HS-27A (cell line): ENCODE measurements around the gene TMA7.

Experiments used
- DNase-seq: peaks from one replicate; pipeline ENCODE4 v3.0.0-alpha.2; 2012; ENCODE audit warnings: low read depth, missing footprints

TMA7 gene

GRCh38 chr3:48409291-48410201 is 30.5 kb upstream of the TMA7 start:
- no peak for DNase-seq

DNA sequence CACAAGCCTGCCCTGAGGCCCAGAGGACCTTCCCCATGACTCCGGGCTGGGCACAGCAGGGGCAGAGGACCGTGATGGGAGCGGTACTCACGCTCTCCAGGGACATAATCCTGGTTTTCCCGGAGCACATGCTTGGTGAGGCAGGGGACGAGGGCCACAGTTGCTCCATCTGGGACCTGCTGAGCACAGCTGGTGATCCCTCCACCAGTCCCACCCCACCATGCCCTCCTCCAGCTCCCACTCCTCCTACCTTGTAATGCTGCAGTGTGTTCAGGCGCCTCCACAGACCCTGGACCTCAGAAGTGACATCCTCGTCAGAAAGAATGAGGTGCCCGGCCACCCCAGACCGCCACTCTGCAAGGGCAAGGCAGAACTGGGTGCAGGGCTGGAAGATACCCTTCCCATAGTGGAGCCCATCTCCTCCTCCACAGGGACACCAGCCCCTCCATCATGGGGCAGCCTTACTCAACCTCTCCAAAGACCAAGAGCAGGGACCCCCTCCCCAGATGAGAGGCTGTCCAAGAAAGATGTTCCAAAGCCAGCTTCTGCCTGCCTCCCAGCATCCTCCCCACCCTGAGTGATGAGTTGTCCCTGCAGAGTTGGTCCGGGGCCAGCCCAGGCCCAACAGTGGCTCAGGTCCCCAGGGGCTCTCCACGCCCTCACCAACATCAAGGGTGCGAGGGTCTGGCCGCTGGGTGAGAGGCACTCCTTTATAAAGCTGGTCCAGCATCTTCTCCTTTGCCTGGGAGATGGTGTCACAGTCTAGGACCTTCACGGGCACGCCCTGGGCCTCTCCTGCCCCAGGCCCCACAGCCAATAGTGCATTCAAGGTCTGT is 29.6 kb upstream of the TMA7 start:
- DNase-seq, result no peak

DNA sequence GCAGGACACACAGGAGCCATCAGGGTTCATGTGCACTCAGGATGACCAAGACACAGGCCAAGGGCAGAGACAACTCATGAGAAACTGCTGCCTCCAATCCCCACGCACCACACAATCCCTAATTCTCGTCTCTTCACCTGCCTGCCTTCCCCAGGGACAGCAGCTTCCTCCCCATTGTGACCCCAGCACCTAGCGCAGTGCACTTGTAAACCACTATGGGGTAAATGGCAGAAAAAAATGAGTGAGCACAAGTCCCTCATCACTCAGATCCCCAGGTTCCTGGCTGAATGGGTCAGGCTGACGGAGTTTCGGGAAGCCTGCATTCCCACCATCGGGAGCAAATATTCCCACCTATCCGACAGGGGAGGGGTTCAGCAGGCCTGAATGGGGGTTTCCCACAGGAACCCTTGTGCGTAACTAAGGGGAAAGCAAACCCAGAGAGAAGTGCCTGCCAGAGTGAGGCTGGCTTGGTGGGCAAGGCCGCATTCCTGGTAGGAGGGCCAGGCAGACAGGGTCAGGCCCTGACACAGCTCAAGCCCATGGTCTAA is 28.9 kb upstream of the TMA7 start:
- DNase-seq, result no peak

- no peak for DNase-seq
Observed at GRCh38 chr3:48411606-48412374, 28.3 kb upstream of the TMA7 start.

- no peak for DNase-seq
Observed at GRCh38 chr3:48412375-48413001, 27.6 kb upstream of the TMA7 start.

DNA sequence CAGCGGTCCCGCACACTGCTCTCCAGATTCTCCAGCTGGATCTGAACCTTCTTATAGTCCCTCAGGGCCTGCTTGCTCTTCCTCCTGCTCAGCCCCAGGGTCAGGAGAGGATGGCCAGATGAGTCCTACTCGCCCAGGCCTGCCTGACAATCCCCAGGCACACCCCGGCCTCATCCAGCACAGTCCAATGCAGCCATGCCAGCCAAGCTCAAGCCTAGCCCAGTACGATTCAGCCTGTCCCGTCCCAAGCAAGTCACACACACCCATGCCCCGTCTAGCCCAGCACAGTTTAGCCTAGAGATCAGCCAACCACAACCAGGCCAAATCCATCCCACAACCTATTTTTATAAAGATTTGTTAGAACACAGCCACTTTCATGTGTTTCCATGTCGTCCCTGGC is 27.0 kb upstream of the TMA7 start:
- DNase-seq, result no peak

DNA sequence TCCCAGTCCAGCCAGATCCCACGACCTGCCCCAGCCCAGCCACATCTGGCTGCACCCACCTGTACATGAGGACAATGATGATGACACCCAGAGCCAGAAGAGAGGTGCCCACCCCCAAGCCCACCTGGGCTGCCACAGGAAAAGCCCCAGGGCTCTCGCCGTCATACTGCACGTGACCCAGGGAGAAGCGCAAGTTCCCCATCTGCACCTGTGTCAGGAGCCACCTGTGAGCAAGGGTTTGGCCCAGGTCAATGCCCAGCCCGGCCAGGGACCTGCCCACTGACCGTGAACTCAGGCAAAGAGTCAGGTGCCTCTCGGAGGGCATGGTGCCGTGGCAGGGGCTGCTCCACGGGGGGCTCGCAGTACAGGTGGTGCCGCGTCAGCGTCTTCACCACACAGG is 26.4 kb upstream of the TMA7 start:
- DNase-seq, result no peak

GRCh38 chr3:48414376-48415250 is 25.4 kb upstream of the TMA7 start:
- no peak for DNase-seq

DNA sequence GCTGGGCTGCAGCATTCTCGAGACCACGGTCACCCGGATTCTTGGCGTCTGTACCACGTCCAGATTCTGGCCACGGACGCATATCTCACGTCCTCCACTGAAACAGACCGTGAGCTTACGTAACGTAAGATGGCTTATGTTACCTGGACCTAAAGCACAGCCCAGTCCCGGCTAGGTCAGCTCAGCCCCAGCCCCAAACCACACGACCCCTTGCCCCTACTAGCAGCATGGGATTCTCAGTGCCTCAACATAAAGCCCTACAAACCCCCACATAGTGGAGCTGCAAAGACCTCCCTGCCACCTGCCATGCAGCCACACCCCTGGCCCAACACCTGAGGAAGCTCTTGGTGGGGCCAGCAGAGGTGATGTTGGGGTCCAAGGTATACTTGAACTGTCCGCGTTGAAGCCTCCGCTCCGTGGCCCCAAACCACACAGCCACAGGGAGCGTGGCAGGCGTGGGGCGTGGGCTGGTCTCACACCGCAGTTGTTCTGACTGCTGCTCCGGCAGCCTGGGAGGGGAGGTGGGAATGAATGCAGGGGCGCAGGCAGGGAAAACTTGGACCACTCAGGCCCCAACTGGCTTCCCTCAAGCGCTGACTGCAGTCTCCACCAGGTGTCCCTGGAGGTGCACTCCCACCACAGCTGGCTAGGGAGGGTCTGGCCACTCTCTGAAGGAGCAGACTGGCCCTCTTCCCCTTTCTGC is 24.7 kb upstream of the TMA7 start:
- DNase-seq, result no peak

- no peak for DNase-seq
Observed at GRCh38 chr3:48416091-48416505, 24.0 kb upstream of the TMA7 start.

GRCh38 chr3:48416546-48416945 is 23.5 kb upstream of the TMA7 start:
- DNase-seq, result no peak

DNA sequence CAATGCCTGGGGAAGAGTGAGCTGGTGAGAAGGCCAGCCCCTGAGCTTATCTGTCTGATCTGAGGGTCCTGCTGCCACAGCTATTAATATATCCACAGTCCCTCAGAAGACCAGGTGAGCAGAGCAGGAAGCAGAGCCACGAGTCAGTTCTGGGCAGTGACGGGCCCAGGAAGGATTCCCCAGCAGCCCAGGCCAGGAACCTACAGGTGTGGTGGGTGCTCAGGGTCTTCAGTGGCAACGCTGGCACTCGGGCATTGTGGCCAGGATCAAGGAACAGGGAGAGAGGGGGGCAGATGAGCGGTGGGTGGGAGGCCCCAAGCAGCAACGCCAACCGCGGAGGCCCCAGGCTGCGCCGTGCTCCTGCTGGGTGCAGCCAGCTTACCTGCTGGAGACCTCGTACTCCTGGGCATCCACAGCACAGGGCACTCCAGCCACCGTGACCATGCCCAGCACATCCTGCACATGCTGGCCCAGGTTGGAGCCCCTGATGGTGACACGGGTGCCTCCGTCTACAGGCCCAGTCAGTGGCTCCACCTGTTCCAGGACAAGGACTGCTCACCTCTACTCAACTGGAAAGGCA is 22.4 kb upstream of the TMA7 start:
- no peak for DNase-seq

DNA sequence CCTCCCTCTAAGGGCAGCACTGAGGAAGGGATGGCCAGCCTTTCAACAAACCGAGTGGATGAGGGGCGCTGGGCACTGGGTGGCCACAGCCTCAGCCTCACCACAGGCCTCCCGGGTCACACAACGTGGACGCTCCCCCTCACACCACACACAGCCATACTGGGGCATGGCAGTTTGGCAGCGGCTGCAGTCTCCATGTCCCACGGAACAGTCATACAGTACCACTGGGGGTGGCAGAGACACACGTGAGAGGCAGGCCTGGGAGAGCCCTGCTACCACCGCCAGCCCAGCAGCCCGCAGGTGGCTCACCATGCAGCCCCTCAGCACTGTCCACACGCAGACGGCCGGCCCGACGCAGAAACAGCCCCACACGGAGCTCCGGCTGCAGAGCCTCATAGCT is 21.9 kb upstream of the TMA7 start:
- no peak for DNase-seq

DNA sequence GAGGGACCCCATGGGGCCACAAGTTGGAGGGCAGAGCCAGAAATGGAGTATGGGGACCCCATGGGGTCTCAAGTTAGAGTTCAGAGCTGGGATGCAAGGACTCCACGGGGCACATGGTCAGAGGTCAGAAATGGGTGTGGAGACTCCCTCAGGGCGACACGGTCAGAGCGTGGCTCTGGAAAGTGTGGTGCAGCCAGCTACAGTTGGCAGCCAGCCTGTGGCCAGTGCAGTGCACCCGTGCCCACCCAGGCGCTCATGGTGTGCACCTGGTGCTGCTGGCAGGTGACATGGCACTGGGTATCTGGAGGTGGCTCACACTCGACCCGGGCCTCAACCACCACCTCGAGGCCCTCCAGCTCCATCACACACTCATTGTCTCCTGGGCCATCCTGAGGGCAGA is 21.4 kb upstream of the TMA7 start:
- no peak for DNase-seq

DNA sequence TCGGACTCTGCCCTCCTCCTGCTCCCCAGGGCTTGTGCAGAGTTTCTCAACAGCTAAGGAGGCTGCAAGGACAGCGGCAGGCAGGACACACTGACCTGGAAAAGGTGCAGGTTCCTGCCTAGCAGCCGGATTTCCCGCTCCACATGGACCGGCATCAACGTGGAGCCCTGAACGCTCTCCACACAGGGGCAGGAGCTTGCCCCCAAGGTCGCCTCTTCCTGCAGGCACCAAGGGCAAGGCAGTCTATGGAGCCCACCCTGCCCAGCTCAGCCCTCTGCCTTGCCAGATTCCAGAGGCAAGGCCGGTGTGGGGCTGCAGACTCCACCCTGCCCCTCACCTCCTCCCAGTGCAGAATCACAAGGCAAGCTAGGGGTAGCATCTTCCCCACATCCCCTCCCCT is 20.9 kb upstream of the TMA7 start:
- no peak for DNase-seq

DNA sequence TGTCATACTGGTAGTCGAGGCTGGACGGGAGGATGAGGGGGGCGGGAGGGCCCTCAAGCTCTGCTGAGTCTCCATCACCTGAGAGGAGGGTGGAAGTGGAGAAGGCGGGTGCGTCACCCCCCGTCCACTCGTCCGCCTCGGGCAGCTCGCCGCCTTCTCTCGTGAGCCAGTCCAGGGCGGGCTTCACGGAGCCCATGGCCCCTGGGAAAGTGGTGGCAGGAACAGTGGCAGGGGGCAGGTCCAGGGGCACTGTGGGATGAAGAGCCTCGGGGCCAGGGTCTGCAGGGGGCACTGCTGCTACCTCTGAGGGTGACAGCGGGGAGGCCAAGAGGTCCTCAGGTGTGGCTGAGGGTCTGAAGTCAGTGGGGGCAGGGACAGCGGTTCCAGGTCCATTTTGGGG is 20.5 kb upstream of the TMA7 start:
- DNase-seq, result no peak

- no peak for DNase-seq
Observed at GRCh38 chr3:48420561-48420960, 19.5 kb upstream of the TMA7 start.

GRCh38 chr3:48422272-48422671 is 17.8 kb upstream of the TMA7 start:
- DNase-seq, result no peak

GRCh38 chr3:48422681-48423080 is 17.4 kb upstream of the TMA7 start:
- no peak for DNase-seq
